Endothelial cell of umbilical vein (primary cell): ENCODE measurements around the gene PKD1. TPM values are rescaled to one million over a fixed set of nuclear protein-coding genes. Genes with fewer than 3 reads are reported as not detected.

ENCODE experiments used
- BruUV-seq: library from RNA; stranded (reverse); fragments of 400-500 nt; replicated peaks from 2 replicates; lab custom pipeline; 2021; lab: Mats Ljungman, UMichigan
- CTCF ChIA-PET: fragments of 300-600, 350-600 bp; sonication (Branson Sonifier 250); formaldehyde crosslinking; loops from one replicate; lab custom pipeline; 2021; ENCODE audit warnings: antibody characterized with exemption, inconsistent platforms; lab: Charles Lee
- POLR2A ChIA-PET: fragments of 300-600, 350-600 bp; sonication (Branson Sonifier 250); formaldehyde crosslinking; loops from one replicate; lab custom pipeline; 2021; ENCODE audit warnings: antibody characterized with exemption, inconsistent platforms; lab: Charles Lee
- DNase-seq: peaks from one replicate; pipeline ENCODE4 v3.0.0-alpha.2; 2011; ENCODE audit warnings: low read depth, low spot score
- FAIRE-seq: peaks from 2 replicates; lab custom pipeline; 2011; peaks lifted over from hg19 to GRCh38; lab: Jason Lieb, UNC
- H2AFZ ChIP-seq: 2 replicates; pipeline ENCODE4 v1.6.0; 2012; ENCODE audit warnings: low read depth, low read length, control low read depth, inconsistent platforms
- H3K27ac ChIP-seq: 2 replicates; pipeline ENCODE4 v1.5.1; 2011; ENCODE audit warnings: low read depth, mild to moderate bottlenecking, control low read depth, low read length, moderate library complexity; ENCODE audit not compliant: insufficient read depth
- H3K27me3 ChIP-seq, 2 experiments: 2 replicates each; pipeline versions ENCODE4 v1.6.0 to v1.6.1; 2011; ENCODE audit warnings: low read length in 2 of 2, mixed read lengths in 1 of 2; ENCODE audit not compliant: control insufficient read depth in 2 of 2, insufficient read depth in 2 of 2
- H3K36me3 ChIP-seq, 2 experiments: 2 replicates in 1 of 2; 3 replicates in 1 of 2; pipeline ENCODE4 v1.5.1; 2011; ENCODE audit warnings: low read length in 2 of 2, mild to moderate bottlenecking in 1 of 2, moderate library complexity in 1 of 2; ENCODE audit not compliant: control insufficient read depth in 2 of 2, insufficient read depth in 2 of 2; ENCODE audit errors: extremely low read depth in 1 of 2
- H3K4me1 ChIP-seq: 3 replicates; pipeline ENCODE4 v1.5.1; 2011; ENCODE audit warnings: mild to moderate bottlenecking, low read length; ENCODE audit not compliant: control insufficient read depth, insufficient read depth; ENCODE audit errors: extremely low read depth
- H3K4me2 ChIP-seq: 2 replicates; pipeline ENCODE4 v1.6.1; 2011; ENCODE audit warnings: low read length, control low read depth, mixed read lengths; ENCODE audit not compliant: insufficient read depth
- H3K4me3 ChIP-seq, 3 experiments: fragments of 200-600 bp in 1 of 3; sonication (generic), shearing (Covaris generic) in 1 of 3; replicated peaks in 1 of 3; 2 replicates each; pipeline ENCODE4 v1.5.1; 2011 to 2016; ENCODE audit warnings: control low read depth in 3 of 3, low read length in 3 of 3, mild to moderate bottlenecking in 2 of 3, inconsistent platforms in 1 of 3, low read depth in 1 of 3, moderate library complexity in 1 of 3; ENCODE audit not compliant: insufficient read depth in 1 of 3
- H3K79me2 ChIP-seq: 2 replicates; pipeline ENCODE4 v1.6.0; 2012; ENCODE audit warnings: low read length, inconsistent platforms; ENCODE audit not compliant: control insufficient read depth, insufficient read depth
- H3K9ac ChIP-seq: replicated peaks from 2 replicates; pipeline ENCODE3; 2011; ENCODE audit warnings: low read length, control low read depth; ENCODE audit not compliant: insufficient read depth; ENCODE audit errors: extremely low read depth
- H3K9me1 ChIP-seq: replicated peaks from 3 replicates; pipeline ENCODE4 v1.6.0; 2011; ENCODE audit warnings: mild to moderate bottlenecking, low read length; ENCODE audit not compliant: control insufficient read depth, insufficient read depth; ENCODE audit errors: extremely low read depth
- H3K9me3 ChIP-seq: replicated peaks from 2 replicates; pipeline ENCODE4 v1.5.1; 2012; ENCODE audit warnings: low read length, inconsistent platforms; ENCODE audit not compliant: control insufficient read depth, insufficient read depth
- H4K20me1 ChIP-seq: replicated peaks from 2 replicates; pipeline ENCODE3; 2011; ENCODE audit warnings: mild to moderate bottlenecking, low read length; ENCODE audit not compliant: control insufficient read depth, insufficient read depth; ENCODE audit errors: extremely low read depth
- EZH2 ChIP-seq: IDR thresholded peaks from 2 replicates; pipeline ENCODE4 v1.6.1; 2012; ENCODE audit warnings: borderline replicate concordance, low read depth, mild to moderate bottlenecking, moderate library complexity, low read length, inconsistent platforms; ENCODE audit not compliant: severe bottlenecking
- FOS ChIP-seq: IDR thresholded peaks from 2 replicates; pipeline ENCODE4 v1.6.1; 2011; ENCODE audit warnings: mild to moderate bottlenecking, low read length, moderate library complexity, borderline replicate concordance; ENCODE audit not compliant: insufficient read depth
- GATA2 ChIP-seq: IDR thresholded peaks from 2 replicates; pipeline ENCODE4 v1.7.0; 2011; ENCODE audit warnings: low read depth, mild to moderate bottlenecking, moderate library complexity, mixed read lengths, low read length; ENCODE audit not compliant: insufficient read length, insufficient read depth
- JUN ChIP-seq: IDR thresholded peaks from 2 replicates; pipeline ENCODE4 v1.6.1; 2011; ENCODE audit warnings: borderline replicate concordance, low read depth; ENCODE audit not compliant: insufficient read length, insufficient read depth
- MYC ChIP-seq: IDR thresholded peaks from one replicate; pipeline ENCODE4 v1.6.1; 2011; ENCODE audit warnings: mild to moderate bottlenecking, low read depth, low read length
- POLR2A ChIP-seq: IDR thresholded peaks from 2 replicates; pipeline ENCODE4 v1.6.1; 2012; ENCODE audit warnings: low read depth, mild to moderate bottlenecking, control low read depth, low read length
- POLR2AphosphoS5 ChIP-seq: IDR thresholded peaks from 2 replicates; pipeline ENCODE4 v1.6.1; 2012; ENCODE audit warnings: low read depth, mild to moderate bottlenecking, control low read depth, low read length, moderate library complexity; ENCODE audit not compliant: insufficient read depth
- dilution Hi-C: fragments of 300-500 bp; cut with MboI; formaldehyde crosslinking; loops from one replicate; pipeline ENCODE4 v1.15.0; 2019; ENCODE audit warnings: low sequenced_read_pairs; ENCODE audit not compliant: extremely low pct_ligation_motif_present
- intact Hi-C: fragments of 100-400 bp; cut with micrococcal nuclease; formaldehyde crosslinking; loops from one replicate; pipeline ENCODE4 v1.10.0; 2022
- polyA plus RNA-seq, 4 experiments: library from polyadenylated mRNA; depleted of rRNA in 3 of 4; stranded (reverse) in 3 of 4; unstranded in 1 of 4; fragments of >200 nt; gene quantifications; 2 replicates each; pipeline versions ENCODE4 v1.2.1 to v1.2.3, GENCODE V29; 2011 to 2012; ENCODE audit warnings: missing spikeins in 1 of 4
- total RNA-seq: library from RNA; stranded (reverse); gene quantifications from 2 replicates; pipeline ENCODE4 v1.2.3, GENCODE V29; 2021
- TF ChIP-seq, protein P1 (sequence below): IDR thresholded peaks from 2 replicates; pipeline ENCODE4 v1.6.1; 2011; ENCODE audit not compliant: insufficient read depth, insufficient read length
- TF ChIP-seq, protein P2 (sequence below), 2 donors: IDR thresholded peaks; 1 replicate in 1 of 2; 2 replicates in 1 of 2; pipeline ENCODE4 v1.5.1; 2011; ENCODE audit warnings: low read length in 2 of 2, mild to moderate bottlenecking in 2 of 2, moderate library complexity in 2 of 2, control low read depth in 1 of 2, inconsistent platforms in 1 of 2, low read depth in 1 of 2; ENCODE audit not compliant: insufficient read depth in 1 of 2; ENCODE audit errors: extremely low read depth in 1 of 2

The PKD1 gene
- total and polyA plus RNA-seq, 2 donors (not counting 3 experiments of a cell fraction or from before 2014, with no cell fraction given), result 52.5 to 102 TPM

DNA sequence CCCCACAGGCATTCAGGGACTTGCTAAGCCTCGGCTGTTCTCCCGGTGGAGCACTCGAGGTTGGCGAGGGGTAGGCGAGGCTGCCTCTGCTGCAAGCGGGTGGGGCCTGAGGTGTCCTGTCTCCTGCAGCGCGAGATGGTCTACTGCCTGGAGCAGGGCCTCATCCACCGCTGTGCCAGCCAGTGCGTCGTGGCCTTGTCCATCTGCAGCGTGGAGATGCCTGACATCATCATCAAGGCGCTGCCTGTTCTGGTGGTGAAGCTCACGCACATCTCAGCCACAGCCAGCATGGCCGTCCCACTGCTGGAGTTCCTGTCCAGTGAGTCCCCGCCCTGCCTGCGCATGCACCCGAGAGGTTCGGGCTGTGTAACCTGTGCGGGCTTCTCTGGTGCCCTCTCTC lies 61.6 kb downstream of the PKD1 start:
- Histone ChIP-seq H3K4me1 (no peaks in the 10 kb centered on the region), H3K9me3 (no peaks in the 10 kb centered on the region), H3K4me2 (no peak overlapping the region), H3K4me3 (no peak overlapping the region), H3K36me3 (peaks cover 2 to 44% of the 10 kb centered on the region in 2 experiments), H4K20me1 (no peaks in the 10 kb centered on the region), H3K9me1 (no peaks in the 10 kb centered on the region), H3K79me2 (no peaks in the 10 kb centered on the region), H2AFZ (no peak overlapping the region), H3K27ac (no peak overlapping the region), H3K27me3 (no peaks in the 10 kb centered on the region), H3K9ac (no peak overlapping the region)
- FAIRE-seq (no peak), DNase-seq (no peak)
- POLR2A ChIA-PET, result no interaction called here
- intact Hi-C loops, result no loop called here
- no TSS peak for BruUV-seq
- CTCF ChIA-PET, result interaction anchor here (0.8 to 2.2 kb wide), 3 partner anchors 9 to 66 kb away, joined by 3 to 9 read pairs (median 4); no protein-coding TSS in a partner anchor
- TF ChIP-seq EZH2 (no peak), MYC (no peak), JUN (no peak), POLR2AphosphoS5 (no peak), FOS (no peak), POLR2A (no peak), GATA2 (no peak)
- TF ChIP-seq, protein P1, sequence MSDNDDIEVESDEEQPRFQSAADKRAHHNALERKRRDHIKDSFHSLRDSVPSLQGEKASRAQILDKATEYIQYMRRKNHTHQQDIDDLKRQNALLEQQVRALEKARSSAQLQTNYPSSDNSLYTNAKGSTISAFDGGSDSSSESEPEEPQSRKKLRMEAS, result no peak
- TF ChIP-seq, protein P2, sequence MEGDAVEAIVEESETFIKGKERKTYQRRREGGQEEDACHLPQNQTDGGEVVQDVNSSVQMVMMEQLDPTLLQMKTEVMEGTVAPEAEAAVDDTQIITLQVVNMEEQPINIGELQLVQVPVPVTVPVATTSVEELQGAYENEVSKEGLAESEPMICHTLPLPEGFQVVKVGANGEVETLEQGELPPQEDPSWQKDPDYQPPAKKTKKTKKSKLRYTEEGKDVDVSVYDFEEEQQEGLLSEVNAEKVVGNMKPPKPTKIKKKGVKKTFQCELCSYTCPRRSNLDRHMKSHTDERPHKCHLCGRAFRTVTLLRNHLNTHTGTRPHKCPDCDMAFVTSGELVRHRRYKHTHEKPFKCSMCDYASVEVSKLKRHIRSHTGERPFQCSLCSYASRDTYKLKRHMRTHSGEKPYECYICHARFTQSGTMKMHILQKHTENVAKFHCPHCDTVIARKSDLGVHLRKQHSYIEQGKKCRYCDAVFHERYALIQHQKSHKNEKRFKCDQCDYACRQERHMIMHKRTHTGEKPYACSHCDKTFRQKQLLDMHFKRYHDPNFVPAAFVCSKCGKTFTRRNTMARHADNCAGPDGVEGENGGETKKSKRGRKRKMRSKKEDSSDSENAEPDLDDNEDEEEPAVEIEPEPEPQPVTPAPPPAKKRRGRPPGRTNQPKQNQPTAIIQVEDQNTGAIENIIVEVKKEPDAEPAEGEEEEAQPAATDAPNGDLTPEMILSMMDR (IDR thresholded peaks at IDR 0.05; ENCODE audit: extremely low read depth in 1 of 2, insufficient read depth in 1 of 2, low read depth in 1 of 2, low read length in 2 of 2), result no peak
- dilution Hi-C loops, result no loop called here
